ENCODE measurements around the gene MAD2L1.

The MAD2L1 gene

GRCh38 chr4:120057416-120057815 lies 9.2 kb downstream of the MAD2L1 start:
- no peak for DNase-seq (ENCODE audit: low read depth)

GRCh38 chr4:120056246-120056645 lies 10.4 kb downstream of the MAD2L1 start:
- no peak for DNase-seq (ENCODE audit: low read depth)

- no peak for DNase-seq (ENCODE audit: low read depth)
Measured at GRCh38 chr4:120055795-120056194, 10.9 kb downstream of the MAD2L1 start.

- no peak for DNase-seq (ENCODE audit: low read depth)
Measured at GRCh38 chr4:120055162-120055561, 11.5 kb downstream of the MAD2L1 start.

DNA sequence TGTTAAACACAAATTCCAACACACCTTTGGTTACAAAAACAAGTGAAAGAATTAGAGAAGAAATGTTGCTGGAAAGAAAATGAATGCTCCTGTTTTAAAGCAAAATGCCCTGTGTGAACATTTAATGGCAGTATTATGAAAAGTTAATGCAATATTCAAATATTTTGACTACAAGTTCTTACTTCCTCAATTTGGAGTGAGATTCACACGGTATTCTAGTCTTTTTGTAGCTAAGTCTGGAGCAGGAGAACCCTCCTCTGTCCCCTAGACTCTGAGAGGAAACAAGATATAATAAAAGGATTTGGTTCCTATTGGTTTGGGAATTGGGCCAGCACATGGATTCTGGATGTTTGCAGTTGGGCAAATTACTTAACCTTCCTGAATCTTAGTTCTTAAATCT lies 12.7 kb downstream of the MAD2L1 start:
- DNase-seq (ENCODE audit: low read depth): no peak

DNA sequence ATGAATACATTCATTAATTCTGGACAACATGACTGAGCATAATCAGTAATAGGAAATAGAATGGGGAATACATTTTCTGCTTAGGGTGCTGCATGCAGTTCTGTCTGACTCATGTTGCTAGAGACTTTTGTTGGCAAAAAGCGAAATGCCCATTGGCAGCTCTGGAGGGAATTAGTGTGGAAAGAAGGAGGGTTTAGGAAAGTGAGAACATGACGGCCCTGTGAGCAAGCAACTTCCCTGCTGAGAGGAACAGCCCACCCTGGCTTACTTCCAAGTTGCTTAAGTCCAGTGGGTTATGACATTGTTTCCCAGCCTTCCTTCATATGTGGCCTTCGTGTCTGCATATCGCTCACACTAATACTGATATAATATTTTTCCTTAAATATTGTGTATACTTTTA lies 13.8 kb downstream of the MAD2L1 start:
- DNase-seq (ENCODE audit: low read depth): no peak

- no peak for DNase-seq (ENCODE audit: low read depth)
Measured at GRCh38 chr4:120051253-120051652, 15.4 kb downstream of the MAD2L1 start.

GRCh38 chr4:120049732-120050494 lies 16.7 kb downstream of the MAD2L1 start:
- peak; percentile 45 for DNase-seq (ENCODE audit: low read depth)

GRCh38 chr4:120043828-120044227 lies 22.8 kb downstream of the MAD2L1 start:
- DNase-seq (ENCODE audit: low read depth): no peak

GRCh38 chr4:120037411-120037810 lies 29.2 kb downstream of the MAD2L1 start:
- DNase-seq (ENCODE audit: low read depth): no peak

GRCh38 chr4:120034913-120035312 lies 31.7 kb downstream of the MAD2L1 start:
- no peak for DNase-seq (ENCODE audit: low read depth)

DNA sequence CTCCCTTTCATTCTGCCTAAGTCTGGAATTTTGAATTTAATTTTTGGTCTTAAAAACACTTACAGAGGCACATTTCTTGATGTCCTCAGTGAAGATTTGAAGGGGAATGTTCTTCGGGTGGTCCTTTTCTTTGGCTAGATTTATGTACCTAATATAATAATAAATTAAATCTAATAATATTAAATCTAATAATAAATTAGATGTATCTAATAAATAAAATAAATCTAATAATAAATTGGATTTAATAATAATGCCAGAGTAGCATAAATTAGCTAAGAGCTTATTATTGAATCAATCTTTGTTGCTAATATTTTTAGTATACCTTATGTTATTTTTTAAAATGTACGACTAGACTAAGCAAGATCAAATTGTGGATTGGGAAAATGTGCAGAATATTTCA lies 39.8 kb downstream of the MAD2L1 start:
- no peak for DNase-seq (ENCODE audit: low read depth)

DNA sequence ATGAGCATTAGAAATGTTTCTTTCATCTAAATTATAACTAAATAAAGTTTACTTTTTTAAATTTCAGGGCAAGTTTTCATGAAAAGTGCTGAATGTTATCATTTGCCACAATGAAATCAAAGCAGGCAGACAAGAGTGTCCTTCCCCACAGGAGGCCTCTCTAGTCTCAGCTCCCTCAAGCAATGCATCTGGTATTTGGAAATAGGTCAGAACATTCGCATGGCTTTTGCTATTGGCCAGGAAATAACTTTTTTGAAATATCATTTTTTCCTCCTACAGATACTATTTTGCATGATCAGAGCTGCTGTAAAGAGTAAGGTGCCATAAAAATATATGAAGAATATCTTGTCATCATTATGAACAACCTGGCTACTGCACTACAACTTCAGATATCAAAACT lies 41.1 kb downstream of the MAD2L1 start:
- DNase-seq (ENCODE audit: low read depth): no peak

DNA sequence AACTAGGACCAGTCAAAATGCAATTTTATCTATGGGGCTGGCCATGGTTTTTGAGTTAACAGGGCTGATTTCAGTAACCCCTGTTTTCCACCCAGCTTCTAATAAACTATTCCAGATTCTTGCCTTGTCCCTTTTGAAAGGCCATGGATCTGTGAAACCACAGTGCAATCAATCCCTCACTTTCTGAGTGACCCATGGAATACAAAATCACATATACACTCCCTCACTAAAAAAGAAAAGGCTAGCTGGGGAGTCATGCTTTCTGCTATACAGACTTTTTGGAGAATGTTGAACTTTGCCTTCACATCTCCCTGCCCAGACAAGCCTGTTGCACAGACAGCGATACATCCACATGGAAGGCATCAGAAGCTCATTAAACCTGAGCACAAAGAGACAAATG lies 47.9 kb downstream of the MAD2L1 start:
- DNase-seq (ENCODE audit: low read depth): no peak

DNA sequence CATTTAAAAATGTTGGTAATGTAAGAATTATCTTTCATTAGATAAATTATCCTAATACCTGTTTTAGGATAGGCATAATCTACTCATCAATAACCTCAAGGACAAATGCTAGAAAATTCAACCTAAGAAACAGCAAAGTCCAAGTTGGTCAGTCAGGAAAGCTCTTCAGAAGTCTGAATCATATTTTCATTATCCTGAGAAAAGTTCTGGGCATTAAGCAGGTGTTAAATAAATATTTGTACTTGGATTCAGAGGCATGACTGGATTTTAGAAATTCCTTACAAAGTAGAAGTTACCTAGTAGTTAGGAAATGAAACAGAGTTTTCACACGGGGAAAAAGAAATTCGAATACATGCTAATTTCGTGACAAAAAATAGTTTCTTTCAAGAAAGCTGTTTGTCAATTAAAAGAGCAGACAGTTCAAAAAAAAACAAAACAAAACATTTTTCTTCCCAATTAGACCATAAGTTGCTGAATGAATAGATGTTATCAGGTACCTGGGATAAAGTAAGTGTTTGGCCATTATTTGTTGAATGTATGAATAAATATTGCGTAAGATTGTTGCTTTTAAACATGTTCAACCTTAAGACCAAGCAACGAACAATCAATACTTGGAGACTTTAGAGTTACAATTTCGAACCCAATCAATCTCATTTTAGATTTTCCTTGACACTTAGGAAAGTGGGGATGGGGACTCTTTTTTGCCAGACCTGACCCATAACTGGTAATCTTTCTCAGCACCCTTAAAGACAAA lies 48.5 kb downstream of the MAD2L1 start:
- DNase-seq (ENCODE audit: low read depth): no peak

DNA sequence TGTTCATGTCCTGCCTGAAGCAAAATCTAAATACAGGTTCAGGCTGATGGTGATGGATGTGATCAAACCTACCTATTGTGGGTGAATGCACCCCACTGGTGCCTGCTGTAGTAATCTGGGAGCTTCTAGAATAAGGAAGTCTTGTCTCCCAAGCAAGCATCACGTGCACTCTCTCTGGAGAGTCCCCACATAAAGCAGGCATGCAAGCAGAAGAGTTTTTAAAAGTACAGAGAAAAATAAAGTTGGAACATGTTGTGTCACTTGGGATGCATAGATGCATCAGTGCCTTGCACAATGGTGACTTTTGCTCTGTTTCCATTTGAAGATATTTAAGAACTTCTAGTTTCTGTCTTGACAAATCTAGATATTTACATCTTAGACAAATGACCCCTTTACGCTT lies 54.9 kb downstream of the MAD2L1 start:
- DNase-seq (ENCODE audit: low read depth): no peak

GRCh38 chr4:120010646-120011045 lies 56.0 kb downstream of the MAD2L1 start:
- no peak for DNase-seq (ENCODE audit: low read depth)

DNA sequence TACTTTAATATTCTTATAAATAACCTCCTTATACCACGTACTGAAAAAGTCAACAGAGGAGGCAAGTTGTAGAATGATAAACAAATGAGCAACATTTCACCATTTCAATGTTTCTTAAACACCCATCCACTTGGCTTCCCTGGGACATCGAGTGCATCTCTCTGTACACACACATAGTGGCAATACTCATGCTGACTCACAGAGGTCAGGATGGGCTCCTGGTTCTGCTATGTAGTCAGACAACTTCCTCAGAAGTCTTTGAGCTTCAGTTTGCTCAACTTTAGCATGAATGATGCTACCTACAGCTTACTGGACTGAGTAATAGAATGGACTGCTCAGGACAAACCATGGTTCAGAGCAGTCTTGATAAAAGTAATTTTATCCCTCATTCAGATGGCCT lies 56.9 kb downstream of the MAD2L1 start:
- DNase-seq (ENCODE audit: low read depth): no peak

DNA sequence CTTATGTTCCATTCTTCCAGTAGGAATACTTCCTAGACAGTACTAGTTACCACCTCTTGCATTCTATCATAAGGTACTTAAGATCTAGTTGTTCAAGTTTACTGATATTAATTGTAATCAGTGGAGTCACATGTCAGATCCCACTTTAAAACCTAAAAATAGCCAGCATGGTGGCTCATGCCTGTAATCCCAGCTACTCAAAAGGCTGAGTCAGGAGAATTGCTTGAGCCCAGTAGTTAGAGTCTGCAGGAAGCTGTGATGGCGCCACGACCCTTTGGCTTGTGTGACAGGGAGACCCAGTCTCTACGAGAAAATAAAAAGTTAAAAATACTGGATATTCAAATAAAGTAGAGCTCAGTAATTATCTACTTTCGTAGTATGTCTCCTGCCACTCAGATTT lies 57.7 kb downstream of the MAD2L1 start:
- no peak for DNase-seq (ENCODE audit: low read depth)

DNA sequence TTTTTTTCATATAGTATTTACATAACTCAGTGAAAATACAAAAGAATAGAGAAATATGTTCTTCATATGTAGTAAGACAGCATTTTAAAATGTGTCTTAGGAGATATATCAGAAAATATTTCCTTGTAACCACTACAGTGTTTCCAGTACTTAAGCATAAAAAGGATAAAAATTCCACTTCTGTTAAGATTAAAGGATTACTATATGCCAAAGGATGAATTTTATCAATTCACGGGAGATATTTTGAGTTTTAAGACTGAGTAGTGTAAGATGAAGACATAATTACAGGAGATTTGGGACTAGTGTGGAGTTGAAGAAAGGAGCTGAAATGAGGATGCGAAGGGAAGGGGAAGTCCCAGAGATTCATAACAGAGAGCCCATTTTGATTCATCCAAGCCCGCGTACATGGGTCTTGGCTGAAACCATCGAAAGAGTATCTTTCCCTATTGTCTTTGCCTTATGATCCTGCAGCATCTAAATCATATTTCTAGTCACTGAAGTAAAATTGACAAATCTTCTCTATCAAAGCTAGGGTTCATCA lies 58.7 kb downstream of the MAD2L1 start:
- DNase-seq (ENCODE audit: low read depth): no peak

- no peak for DNase-seq (ENCODE audit: low read depth)
Measured at GRCh38 chr4:120007191-120007871, 59.3 kb downstream of the MAD2L1 start.
